ENCODE data around the gene PPP1R13B. TPM values are rescaled to one million over a fixed set of nuclear protein-coding genes. Genes with fewer than 3 reads are reported as not detected.

The PPP1R13B gene
- total and polyA plus RNA-seq, 5 donors, result 50.1 to 158 (median 109) TPM

DNA sequence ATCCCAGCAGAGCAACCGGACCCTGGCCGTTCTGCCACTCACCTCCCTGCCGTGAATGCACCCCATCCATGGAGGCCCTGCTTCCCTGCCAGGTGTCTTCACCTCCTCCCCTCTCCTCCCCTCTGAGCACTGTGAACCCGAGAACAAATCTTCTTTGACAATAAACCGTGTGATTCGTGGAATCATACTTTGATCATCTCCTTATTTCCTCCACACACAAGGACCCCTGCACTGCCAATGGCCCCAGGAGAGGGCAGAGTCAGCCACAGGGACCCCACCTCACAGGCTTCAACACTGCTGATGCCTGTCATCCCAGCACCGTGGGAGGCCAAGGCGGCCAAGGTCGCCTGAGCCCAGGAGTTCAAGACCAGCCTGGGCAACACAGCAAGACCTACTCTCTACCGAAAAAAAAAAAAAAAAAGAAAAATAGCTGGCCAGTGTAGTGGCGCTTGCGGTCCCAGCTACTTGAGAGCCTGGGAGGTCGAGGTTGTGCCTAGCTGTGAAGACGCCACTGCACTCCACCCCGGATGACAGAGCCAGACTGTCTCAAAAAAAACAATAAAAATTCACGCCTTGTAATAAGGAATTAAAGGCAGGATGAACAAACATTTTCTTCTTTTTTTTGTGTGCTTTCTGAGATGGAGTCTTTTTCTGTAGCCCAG, 133.2 kb downstream of the PPP1R13B start:
- Histone ChIP-seq H3K9me3 (ENCODE audit: control insufficient read depth, low read length) (no peaks in the 10 kb centered on the region), H3K4me3 (ENCODE audit: low read length) (no peak overlapping the region), H3K27me3 (ENCODE audit: control insufficient read depth, insufficient read depth) (no peaks in the 10 kb centered on the region), H3K4me1 (ENCODE audit: control insufficient read depth, insufficient read depth, low read length) (peaks cover 10% of the 10 kb centered on the region), H3K27ac (ENCODE audit: low read length) (no peak overlapping the region)
- intact Hi-C loops (cut with DNase I), result no loop called here
- 66% methylated on average over 16 of the region's 16 CpGs for WGBS
- no peak for ATAC-seq
- DNase-seq, result no peak

DNA sequence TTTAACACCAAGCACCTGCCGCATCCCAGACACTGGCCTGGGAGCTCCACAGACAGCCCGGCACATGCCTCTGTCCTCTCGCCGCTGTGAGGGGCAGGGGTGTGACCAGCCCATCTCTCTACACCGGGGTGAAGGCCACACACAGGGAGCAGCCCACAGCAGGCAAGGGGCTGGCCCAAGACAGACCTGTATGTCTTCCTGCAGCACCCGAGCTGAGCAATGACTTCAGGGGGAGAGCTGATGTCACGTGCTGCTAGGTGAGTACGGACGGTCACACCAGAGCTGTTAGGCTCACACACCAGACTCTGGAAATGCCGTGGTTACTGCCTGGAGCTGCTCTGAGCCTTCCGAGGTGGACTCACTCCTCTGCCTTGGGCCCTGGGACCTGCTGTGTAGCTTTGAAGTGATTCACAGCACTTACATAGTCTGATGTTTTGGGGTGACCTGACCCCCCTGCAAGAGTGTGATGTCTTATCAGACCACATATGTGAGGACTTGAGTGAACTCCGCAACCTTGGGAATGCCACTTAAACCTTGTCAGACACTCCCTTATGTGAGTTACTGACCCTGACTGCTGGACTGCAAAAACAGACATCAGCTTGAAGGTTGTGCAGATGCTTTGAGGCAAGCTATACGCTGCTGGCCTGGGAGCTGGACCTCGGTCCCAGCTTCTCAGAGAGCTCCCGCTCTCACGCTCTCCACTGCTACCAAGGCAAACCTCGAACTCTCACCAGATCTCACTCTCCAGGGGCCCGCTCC, 133.9 kb downstream of the PPP1R13B start:
- H3K9me3 ChIP-seq (ENCODE audit: control insufficient read depth, low read length), result no peaks in the 10 kb centered on the region
- peaks cover 8% of the 10 kb centered on the region for H3K4me1 ChIP-seq (ENCODE audit: control insufficient read depth, insufficient read depth, low read length)
- intact Hi-C loops (cut with DNase I), result no loop called here
- no peak overlapping the region for H3K4me3 ChIP-seq (ENCODE audit: low read length)
- ATAC-seq, result no peak
- H3K27ac ChIP-seq (ENCODE audit: low read length), result no peak overlapping the region
- peak in 1 of 3 donors; percentile 33 for DNase-seq
- WGBS, result 75% methylated on average over 18 of the region's 18 CpGs
- H3K27me3 ChIP-seq (ENCODE audit: control insufficient read depth, insufficient read depth), result no peaks in the 10 kb centered on the region

DNA sequence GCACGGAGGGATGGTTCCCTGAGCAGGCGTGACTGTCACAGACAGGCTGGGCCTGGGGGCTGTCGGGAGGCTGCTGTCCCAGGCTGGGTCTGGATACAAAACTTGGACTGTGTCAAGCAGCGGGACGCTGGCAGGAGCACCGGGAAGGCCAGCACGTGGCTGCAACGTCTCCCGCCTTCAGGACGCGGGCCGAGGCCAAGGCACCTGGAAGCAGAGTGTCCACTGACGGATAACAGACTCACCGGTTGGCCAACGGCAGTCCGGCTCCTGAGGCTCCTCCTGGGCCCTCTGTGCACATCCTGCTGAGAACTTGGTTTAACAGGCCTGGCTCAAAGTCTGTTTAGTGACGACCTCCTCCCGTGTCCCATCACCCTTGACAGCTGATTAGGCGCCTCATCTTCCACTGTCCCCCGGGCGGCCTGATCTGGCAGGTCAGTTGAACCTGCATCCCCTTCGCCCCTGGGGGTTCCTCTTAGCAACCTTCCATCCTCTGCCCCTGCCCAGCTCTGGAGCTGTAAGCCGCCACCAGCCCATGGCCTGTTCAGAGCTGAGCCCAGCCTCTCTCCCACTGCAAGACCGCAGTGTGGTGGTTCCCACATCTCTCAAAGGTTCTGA, 134.6 kb downstream of the PPP1R13B start:
- Histone ChIP-seq H3K4me1 (ENCODE audit: control insufficient read depth, insufficient read depth, low read length) (peaks cover 6% of the 10 kb centered on the region), H3K4me3 (ENCODE audit: low read length) (no peak overlapping the region), H3K9me3 (ENCODE audit: control insufficient read depth, low read length) (no peaks in the 10 kb centered on the region), H3K27me3 (ENCODE audit: control insufficient read depth, insufficient read depth) (no peaks in the 10 kb centered on the region), H3K27ac (ENCODE audit: low read length) (no peak overlapping the region)
- DNase-seq (peak in 1 of 3 donors; percentile 55), ATAC-seq (no peak)
- WGBS, result 50% methylated on average over 24 of the region's 24 CpGs
- intact Hi-C loops (cut with DNase I), result no loop called here

DNA sequence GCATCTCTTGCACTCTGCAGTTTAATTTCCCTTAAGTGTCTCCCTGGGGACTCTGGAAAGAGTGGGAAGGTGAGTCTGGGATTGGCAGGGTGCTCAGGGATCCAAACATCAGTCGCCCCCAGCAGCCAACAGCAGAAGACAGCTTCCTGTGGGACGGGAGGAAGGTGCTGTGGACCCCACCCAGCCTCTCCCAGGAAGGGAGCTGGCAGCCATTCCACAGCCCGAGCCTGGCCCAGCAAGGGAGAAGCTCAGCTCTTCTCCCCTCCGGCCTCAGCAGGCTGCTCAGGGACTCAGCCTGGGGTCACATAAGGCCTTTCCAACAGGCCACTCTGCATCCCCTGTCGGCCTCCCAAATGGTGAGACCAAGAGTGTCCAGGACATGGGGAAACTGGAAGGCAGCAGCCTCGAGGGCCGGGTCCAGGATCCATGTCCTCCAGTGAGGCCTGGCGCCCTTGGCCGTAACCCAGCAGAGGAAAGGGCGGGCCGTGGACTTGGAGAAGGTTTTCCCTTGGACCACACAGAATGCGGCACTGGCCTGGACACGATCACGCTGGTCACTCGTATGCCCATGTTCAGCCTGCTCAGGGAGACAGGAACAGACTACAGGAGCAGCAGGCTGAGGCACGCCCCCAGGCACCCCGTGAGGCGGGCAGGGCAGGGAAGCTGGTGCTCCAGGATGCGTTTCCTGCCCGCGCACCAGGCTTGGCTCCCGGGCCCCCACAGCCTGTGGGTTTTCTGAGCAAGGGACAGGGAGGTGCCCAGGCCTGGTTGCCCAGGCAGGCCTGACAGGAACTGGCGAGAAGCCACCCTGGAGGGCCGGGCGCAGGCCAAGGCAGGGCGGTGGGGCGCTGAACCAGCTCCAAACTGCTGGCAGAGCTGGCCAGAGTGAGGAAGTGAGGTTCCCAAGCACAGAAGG, 135.6 kb downstream of the PPP1R13B start:
- Histone ChIP-seq H3K4me1 (ENCODE audit: control insufficient read depth, insufficient read depth, low read length) (peaks cover 6% of the 10 kb centered on the region), H3K9me3 (ENCODE audit: control insufficient read depth, low read length) (no peaks in the 10 kb centered on the region), H3K27ac (ENCODE audit: low read length) (no peak overlapping the region), H3K4me3 (ENCODE audit: low read length) (no peak overlapping the region), H3K27me3 (ENCODE audit: control insufficient read depth, insufficient read depth) (no peaks in the 10 kb centered on the region)
- peak; percentile 2 to 23 for ATAC-seq
- DNase-seq, result peak; percentile 73 to 88 (median 83)
- 49% methylated on average over 27 of the region's 27 CpGs for WGBS
- intact Hi-C loops (cut with DNase I), result no loop called here

DNA sequence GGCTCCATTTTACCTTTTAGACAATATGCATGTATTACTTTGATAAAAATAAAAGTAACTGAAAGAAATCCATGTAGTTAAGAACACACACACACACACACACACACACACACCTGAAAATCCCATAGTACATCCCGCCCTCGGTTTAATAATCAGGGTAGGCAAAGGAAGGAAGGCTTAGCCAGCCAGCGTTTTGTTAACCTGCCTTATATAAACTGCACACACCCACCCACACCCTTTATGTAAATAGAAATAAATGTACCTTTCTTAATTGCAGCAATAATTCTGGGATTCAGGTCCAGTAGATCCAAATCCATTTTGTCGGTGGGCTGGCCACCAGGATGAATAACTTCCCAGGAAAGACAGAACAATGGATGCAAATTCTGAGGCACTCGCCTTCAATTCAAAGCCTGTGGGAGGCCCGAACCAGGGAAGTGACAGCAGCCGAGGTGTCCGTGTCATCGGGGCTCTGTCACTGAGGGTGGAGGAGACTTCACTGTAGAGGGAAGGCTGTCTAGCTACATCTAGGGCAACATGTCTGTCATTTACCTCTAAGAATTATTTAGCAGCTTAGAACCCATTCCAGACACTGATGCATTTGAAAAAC, 136.5 kb downstream of the PPP1R13B start:
- WGBS, result 60% methylated on average over 9 of the region's 9 CpGs
- no peak for ATAC-seq
- Histone ChIP-seq H3K4me3 (ENCODE audit: low read length) (no peak overlapping the region), H3K9me3 (ENCODE audit: control insufficient read depth, low read length) (no peaks in the 10 kb centered on the region), H3K27me3 (ENCODE audit: control insufficient read depth, insufficient read depth) (no peaks in the 10 kb centered on the region), H3K27ac (ENCODE audit: low read length) (no peak overlapping the region), H3K4me1 (ENCODE audit: control insufficient read depth, insufficient read depth, low read length) (peaks cover 6% of the 10 kb centered on the region)
- peak in 2 of 3 donors; percentile 5 to 39 for DNase-seq
- intact Hi-C loops (cut with DNase I), result no loop called here

DNA sequence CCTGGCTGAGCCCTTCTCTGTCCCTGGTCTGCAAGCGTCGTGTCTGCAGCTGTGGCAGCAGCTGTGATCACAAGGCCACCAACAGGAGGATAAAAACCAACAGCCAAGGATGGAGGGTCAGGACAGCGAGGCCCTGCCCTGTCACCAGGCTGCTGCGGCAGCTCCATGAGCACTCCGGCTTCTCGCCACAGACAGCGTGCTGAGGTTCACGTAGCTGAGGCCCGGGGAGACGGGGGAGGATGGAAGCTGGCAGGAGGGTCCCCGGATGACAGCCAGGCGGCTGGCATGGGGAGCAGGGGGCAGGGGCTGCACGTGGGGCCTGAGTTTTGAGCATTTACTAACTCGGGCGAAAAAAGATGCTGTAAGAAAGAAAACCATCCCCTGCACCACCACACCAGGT, 137.6 kb downstream of the PPP1R13B start:
- Histone ChIP-seq H3K4me3 (ENCODE audit: low read length) (no peak overlapping the region), H3K27ac (ENCODE audit: low read length) (no peak overlapping the region), H3K9me3 (ENCODE audit: control insufficient read depth, low read length) (no peaks in the 10 kb centered on the region), H3K4me1 (ENCODE audit: control insufficient read depth, insufficient read depth, low read length) (peaks cover 6% of the 10 kb centered on the region), H3K27me3 (ENCODE audit: control insufficient read depth, insufficient read depth) (no peaks in the 10 kb centered on the region)
- intact Hi-C loops (cut with DNase I), result no loop called here
- peak in 2 of 3 donors; percentile 32 to 48 for DNase-seq
- no peak for ATAC-seq
- 92% methylated on average over 15 of the region's 15 CpGs for WGBS

DNA sequence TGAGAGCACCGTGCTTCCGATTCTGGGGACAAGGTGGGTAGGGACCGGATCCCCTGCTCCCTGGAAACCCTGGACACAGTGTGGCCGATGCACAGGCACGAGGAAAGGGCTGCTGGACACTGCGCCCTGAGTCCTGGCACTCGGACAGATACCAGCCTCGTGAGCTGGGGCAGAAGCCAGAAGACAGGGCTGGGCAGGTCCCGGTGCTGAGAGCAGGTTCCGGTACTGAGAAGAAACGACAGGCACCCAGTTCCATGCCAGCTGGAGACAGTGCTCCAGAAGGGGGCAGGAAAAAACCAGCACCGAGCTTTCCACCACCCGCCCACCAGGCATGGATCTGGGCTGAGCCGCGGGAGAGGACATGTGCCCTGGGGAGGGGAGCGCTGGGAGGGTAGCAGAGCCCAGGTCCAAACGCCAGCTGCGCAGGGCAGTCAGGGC, 138.6 kb downstream of the PPP1R13B start:
- no peak overlapping the region for H3K4me3 ChIP-seq (ENCODE audit: low read length)
- H3K27me3 ChIP-seq (ENCODE audit: control insufficient read depth, insufficient read depth), result no peaks in the 10 kb centered on the region
- H3K9me3 ChIP-seq (ENCODE audit: control insufficient read depth, low read length), result no peaks in the 10 kb centered on the region
- H3K27ac ChIP-seq (ENCODE audit: low read length), result no peak overlapping the region
- DNase-seq, result peak in 2 of 3 donors; percentile 70
- H3K4me1 ChIP-seq (ENCODE audit: control insufficient read depth, insufficient read depth, low read length), result peaks cover 6% of the 10 kb centered on the region
- intact Hi-C loops (cut with DNase I), result no loop called here
- WGBS, result 66% methylated on average over 18 of the region's 18 CpGs
- ATAC-seq, result peak in 1 of 2 donors; percentile 20

DNA sequence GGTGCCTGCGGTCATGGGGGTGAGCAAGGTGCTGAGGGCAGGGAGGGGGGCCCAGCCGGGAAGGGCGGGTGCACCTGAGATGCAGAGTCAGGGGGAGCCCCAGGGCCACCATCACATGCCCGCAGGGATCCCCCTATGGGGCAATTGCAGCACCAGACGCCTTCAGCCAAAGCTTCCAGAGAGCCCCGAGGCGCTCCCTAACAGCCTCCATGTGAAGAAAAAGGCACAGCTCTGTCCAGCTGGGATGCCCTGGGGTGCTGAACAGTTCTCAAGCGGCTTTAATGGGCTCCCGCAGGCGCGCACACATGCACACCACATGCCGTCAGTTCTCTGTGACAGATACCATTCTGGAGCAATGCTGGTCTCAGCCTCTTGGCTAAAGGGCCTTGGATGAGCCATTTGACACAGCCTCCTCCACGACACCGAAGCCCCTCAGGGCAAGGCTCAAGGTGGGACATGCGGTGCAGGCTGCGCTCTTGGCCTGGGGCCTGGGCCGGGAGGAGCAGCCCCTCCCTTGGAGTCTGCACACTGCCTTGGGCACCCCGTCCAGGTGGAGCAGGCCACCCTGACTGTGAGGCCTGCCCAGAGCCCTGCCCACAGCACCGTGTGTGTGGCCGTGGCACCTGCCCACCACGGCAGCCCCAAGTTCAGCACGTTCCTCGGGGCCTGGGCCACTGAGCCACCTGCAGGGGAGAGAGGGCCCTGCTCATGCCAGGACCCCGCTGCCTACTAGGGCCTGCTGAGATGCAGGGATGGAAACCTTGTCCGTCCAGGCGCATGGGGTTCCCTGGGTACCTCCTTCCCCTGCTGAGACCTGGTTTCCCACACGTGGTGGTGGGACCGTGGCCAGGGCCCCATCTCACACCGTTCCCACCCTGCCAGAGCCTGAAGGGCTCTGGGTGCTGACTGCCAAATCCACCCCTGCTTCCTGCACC, 139.8 kb downstream of the PPP1R13B start:
- DNase-seq (peak in 2 of 3 donors; percentile 44 to 54), ATAC-seq (no peak)
- Histone ChIP-seq H3K4me3 (ENCODE audit: low read length) (no peak overlapping the region), H3K27me3 (ENCODE audit: control insufficient read depth, insufficient read depth) (no peaks in the 10 kb centered on the region), H3K9me3 (ENCODE audit: control insufficient read depth, low read length) (no peaks in the 10 kb centered on the region), H3K4me1 (ENCODE audit: control insufficient read depth, insufficient read depth, low read length) (peaks cover 6% of the 10 kb centered on the region), H3K27ac (ENCODE audit: low read length) (no peak overlapping the region)
- intact Hi-C loops (cut with DNase I), result no loop called here
- 84% methylated on average over 29 of the region's 29 CpGs for WGBS

DNA sequence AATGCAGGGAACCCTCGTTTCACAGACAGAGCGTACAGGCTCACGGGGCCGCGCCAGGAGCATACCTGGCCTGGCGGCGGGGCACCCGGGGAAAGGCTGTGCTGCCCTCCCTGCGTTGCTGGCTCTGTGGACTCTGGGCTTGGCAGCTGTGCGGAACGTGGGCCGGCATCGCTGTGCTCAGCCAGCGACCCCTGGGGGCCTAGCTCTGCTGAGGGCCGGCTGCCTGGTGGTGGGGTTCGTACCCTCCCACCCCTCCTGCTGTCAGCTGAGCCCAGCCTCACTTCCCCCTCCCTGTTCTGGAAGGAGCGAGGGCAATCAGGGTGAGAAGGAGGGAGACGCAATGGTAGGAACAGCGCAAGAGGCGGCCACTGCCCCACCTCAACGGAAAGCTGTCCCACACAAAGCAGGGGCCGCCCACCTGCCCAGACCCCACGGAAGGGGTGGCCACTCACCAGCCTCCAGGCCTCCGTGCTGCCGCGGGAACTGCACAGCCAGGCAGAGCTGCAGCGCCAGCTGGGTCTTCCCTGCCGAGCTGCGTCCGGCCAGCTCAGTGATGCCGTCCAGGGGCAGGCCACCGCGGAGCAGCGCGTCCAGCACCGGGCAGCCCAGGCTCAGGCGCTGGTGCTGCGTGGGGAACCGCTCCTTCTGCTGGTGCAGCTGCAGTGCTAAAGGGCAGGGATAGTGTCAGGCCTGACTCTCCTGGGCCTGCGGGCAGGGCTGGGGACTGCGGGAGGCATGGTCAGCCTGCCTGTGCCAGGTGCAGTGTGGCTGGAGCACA, 140.6 kb downstream of the PPP1R13B start:
- 86% methylated on average over 41 of the region's 41 CpGs for WGBS
- H3K27me3 ChIP-seq (ENCODE audit: control insufficient read depth, insufficient read depth), result no peaks in the 10 kb centered on the region
- intact Hi-C loops (cut with DNase I), result no loop called here
- H3K4me1 ChIP-seq (ENCODE audit: control insufficient read depth, insufficient read depth, low read length), result no peaks in the 10 kb centered on the region
- ATAC-seq (no peak), DNase-seq (peak in 2 of 3 donors; percentile 58 to 63)
- H3K9me3 ChIP-seq (ENCODE audit: control insufficient read depth, low read length), result no peaks in the 10 kb centered on the region
- H3K4me3 ChIP-seq (ENCODE audit: low read length), result no peak overlapping the region
- no peak overlapping the region for H3K27ac ChIP-seq (ENCODE audit: low read length)

Data from right cardiac atrium (tissue), 5 donors.